Calu3 (cell line): ENCODE measurements around the gene PRXL2A. TPM values are rescaled to one million over a fixed set of nuclear protein-coding genes. Genes with fewer than 3 reads are reported as not detected.
A peak's percentile ranks its signal among the peaks of the same experiment; 100 is the strongest.

Experiments used
- BruUV-seq: library from RNA; stranded (reverse); fragments of 400-500 nt; replicated peaks from 2 replicates; lab custom pipeline; 2021; lab: Mats Ljungman, UMichigan
- CTCF ChIA-PET: fragments of 300-600 bp; sonication (Branson Sonifier 250); formaldehyde crosslinking; loops from one replicate; lab custom pipeline; 2022; ENCODE audit warnings: antibody characterized with exemption; lab: Charles Lee
- DNase-seq: peaks from one replicate; pipeline ENCODE4 v3.0.0; 2022
- H3K27ac Mint-ChIP-seq: one replicate; pipeline ENCODE4 v1.8.0; 2022; ENCODE audit warnings: mixed read lengths; ENCODE audit not compliant: unreplicated experiment
- H3K27me3 Mint-ChIP-seq: one replicate; pipeline ENCODE4 v1.8.0; 2022; ENCODE audit warnings: mixed read lengths; ENCODE audit not compliant: unreplicated experiment
- H3K36me3 Mint-ChIP-seq: one replicate; pipeline ENCODE4 v1.8.0; 2022; ENCODE audit warnings: mild to moderate bottlenecking, moderate library complexity, mixed read lengths; ENCODE audit not compliant: insufficient read depth, unreplicated experiment
- H3K4me1 Mint-ChIP-seq: one replicate; pipeline ENCODE4 v1.8.0; 2022; ENCODE audit warnings: mild to moderate bottlenecking, low read depth, mixed read lengths; ENCODE audit not compliant: unreplicated experiment
- H3K4me3 Mint-ChIP-seq: one replicate; pipeline ENCODE4 v1.8.0; 2022; ENCODE audit warnings: mild to moderate bottlenecking, low read depth, moderate library complexity, mixed read lengths; ENCODE audit not compliant: unreplicated experiment
- H3K9me3 Mint-ChIP-seq: one replicate; pipeline ENCODE4 v1.8.0; 2022; ENCODE audit warnings: low read depth, mixed read lengths; ENCODE audit not compliant: unreplicated experiment
- intact Hi-C: fragments of 100-400 bp; cut with micrococcal nuclease; formaldehyde crosslinking; loops from one replicate; pipeline ENCODE4 v1.10.0; 2022; ENCODE audit not compliant: unreplicated experiment
- total RNA-seq: library from RNA; stranded (reverse); gene quantifications from 2 replicates; pipeline ENCODE4 v1.2.3, GENCODE V29; 2022
- TF ChIP-seq, protein P1 (sequence below): fragments of 200-600 bp; IDR thresholded peaks from one replicate; pipeline ENCODE4 v1.8.0; 2022; ENCODE audit warnings: antibody characterized with exemption; ENCODE audit not compliant: unreplicated experiment

The PRXL2A gene
- total RNA-seq, 1 experiment from 2014 or later: 67.2 TPM

DNA sequence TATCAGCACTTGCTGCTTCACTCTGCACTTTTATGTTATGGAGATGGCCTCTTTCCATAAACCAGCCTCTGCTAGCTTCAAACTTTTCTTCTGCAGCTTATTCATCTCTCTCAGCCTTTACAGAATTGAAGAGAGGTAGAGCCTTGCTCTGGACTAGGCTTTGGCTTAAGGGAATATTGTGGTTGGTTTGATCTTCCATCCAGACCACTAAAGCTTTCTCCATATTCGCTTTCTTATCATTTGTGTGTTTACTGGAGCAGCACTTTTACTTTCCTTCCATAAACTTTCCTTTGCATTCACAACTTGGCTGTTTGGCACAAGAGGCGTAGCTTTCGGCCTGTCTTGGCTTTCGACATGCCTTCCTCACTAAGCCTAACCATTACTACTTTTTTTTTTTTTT is 28.2 kb upstream of the PRXL2A start:
- Mint-ChIP-seq H3K9me3 (no peaks in the 10 kb centered on the region), H3K36me3 (no peaks in the 10 kb centered on the region), H3K27me3 (peaks cover 17% of the 10 kb centered on the region), H3K27ac (no peak overlapping the region), H3K4me1 (peaks cover 7% of the 10 kb centered on the region), H3K4me3 (no peak overlapping the region)
- no peak for DNase-seq
- intact Hi-C loops: loop anchor here (5.0 to 10.0 kb wide), 3 partner anchors 127 to 635 kb away; no protein-coding TSS in a partner anchor
- no TSS peak for BruUV-seq
- CTCF ChIA-PET: interaction anchor here (0.7 kb wide), 1 partner anchor 53 kb away, joined by 3 read pairs; no protein-coding TSS in a partner anchor
- TF ChIP-seq, protein P1, sequence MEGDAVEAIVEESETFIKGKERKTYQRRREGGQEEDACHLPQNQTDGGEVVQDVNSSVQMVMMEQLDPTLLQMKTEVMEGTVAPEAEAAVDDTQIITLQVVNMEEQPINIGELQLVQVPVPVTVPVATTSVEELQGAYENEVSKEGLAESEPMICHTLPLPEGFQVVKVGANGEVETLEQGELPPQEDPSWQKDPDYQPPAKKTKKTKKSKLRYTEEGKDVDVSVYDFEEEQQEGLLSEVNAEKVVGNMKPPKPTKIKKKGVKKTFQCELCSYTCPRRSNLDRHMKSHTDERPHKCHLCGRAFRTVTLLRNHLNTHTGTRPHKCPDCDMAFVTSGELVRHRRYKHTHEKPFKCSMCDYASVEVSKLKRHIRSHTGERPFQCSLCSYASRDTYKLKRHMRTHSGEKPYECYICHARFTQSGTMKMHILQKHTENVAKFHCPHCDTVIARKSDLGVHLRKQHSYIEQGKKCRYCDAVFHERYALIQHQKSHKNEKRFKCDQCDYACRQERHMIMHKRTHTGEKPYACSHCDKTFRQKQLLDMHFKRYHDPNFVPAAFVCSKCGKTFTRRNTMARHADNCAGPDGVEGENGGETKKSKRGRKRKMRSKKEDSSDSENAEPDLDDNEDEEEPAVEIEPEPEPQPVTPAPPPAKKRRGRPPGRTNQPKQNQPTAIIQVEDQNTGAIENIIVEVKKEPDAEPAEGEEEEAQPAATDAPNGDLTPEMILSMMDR: no peak

DNA sequence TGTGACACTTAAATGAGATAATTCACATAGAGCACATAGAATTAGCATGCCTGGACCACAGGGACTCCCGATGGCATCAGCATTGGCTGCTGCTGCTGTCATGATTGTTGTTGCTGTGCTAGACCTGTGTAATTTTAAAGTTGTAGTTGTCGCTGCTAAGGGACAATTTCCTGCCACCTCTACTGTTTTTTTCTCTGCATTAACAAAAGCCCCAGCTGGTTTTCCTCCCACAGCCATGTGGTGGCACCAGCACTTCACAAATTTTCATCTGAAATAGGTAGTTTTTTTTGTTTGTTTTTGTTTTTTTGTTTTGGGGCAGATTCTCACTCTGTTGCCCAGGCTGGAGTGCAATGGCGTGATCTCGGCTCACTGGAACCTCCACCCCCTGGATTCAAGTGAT is 25.4 kb upstream of the PRXL2A start:
- H3K4me1 Mint-ChIP-seq: peaks cover 7% of the 10 kb centered on the region
- TF ChIP-seq, protein P1: peak; percentile 62
- peak; percentile 55 for DNase-seq
- H3K27me3 Mint-ChIP-seq: no peaks in the 10 kb centered on the region
- no peaks in the 10 kb centered on the region for H3K36me3 Mint-ChIP-seq
- no peak overlapping the region for H3K4me3 Mint-ChIP-seq
- CTCF ChIA-PET: interaction anchor here (0.7 to 1.5 kb wide), 7 partner anchors 25 to 214 kb away, joined by 3 to 7 read pairs (median 4); partner anchors contain the start of gene PRXL2A
- no peak overlapping the region for H3K27ac Mint-ChIP-seq
- intact Hi-C loops: loop anchor here (1.0 to 10.0 kb wide), 6 partner anchors 60 to 632 kb away; no protein-coding TSS in a partner anchor
- H3K9me3 Mint-ChIP-seq: no peaks in the 10 kb centered on the region
- BruUV-seq: no TSS peak

DNA sequence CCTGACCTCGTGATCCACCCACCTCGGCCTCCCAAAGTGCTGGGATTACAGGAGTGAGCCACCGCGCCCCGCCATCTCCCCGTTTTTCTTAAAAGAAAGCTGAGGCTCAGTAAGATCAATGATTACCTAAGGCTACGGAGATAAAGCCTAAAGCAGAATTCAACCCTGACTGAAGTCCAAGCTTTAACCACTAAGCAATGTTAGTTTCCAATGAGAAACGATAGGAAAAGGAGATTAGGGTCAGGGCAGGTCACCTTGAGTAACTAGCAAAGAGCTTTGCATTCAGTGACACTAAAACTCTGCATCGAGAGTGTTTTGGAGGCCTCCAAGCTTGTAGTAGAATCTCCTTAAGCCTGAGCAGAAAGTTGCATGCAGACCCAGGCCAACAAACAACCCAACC is 17.6 kb upstream of the PRXL2A start:
- Mint-ChIP-seq H3K4me1 (no peaks in the 10 kb centered on the region), H3K27me3 (peaks cover 19% of the 10 kb centered on the region), H3K4me3 (no peak overlapping the region), H3K27ac (no peak overlapping the region), H3K36me3 (no peaks in the 10 kb centered on the region), H3K9me3 (no peaks in the 10 kb centered on the region)
- TF ChIP-seq, protein P1: no peak
- DNase-seq: no peak
- CTCF ChIA-PET: interaction anchor here (0.7 kb wide), 4 partner anchors 33 to 896 kb away, joined by 3 to 5 read pairs (median 4); no protein-coding TSS in a partner anchor
- BruUV-seq: no TSS peak
- intact Hi-C loops: no loop called here

DNA sequence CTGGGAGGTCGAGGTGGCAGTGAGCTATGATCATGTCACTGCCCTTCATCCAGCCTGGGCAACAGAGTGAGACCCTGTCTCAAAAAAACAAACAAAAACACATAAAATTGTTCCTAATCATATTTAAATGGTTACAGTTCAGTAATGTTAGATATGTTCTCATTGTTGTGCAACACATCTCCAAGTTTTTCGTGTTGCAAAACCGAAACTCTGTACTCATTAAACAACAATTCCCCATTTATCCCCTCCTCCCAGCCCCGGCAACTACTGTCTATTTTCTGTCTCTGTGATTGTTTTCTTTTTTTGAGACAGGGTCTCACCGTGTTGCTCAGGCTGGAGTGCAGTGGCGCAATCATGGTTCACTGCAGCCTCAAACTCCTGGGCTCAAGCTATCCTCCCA is 16.1 kb upstream of the PRXL2A start:
- BruUV-seq: no TSS peak
- no peak for DNase-seq
- H3K27me3 Mint-ChIP-seq: peaks cover 30% of the 10 kb centered on the region
- H3K4me3 Mint-ChIP-seq: no peak overlapping the region
- no peaks in the 10 kb centered on the region for H3K4me1 Mint-ChIP-seq
- no peak overlapping the region for H3K27ac Mint-ChIP-seq
- intact Hi-C loops: no loop called here
- no peaks in the 10 kb centered on the region for H3K36me3 Mint-ChIP-seq
- no peaks in the 10 kb centered on the region for H3K9me3 Mint-ChIP-seq
- TF ChIP-seq, protein P1: no peak
- CTCF ChIA-PET: interaction anchor here (0.8 kb wide), 1 partner anchor 19 kb away, joined by 3 read pairs; no protein-coding TSS in a partner anchor
